Right atrium auricular region (tissue), 2 donors: ENCODE data around the gene MC3R. TPM values are rescaled to one million over a fixed set of nuclear protein-coding genes. Genes with fewer than 3 reads are reported as not detected.
"Not testable (repeated sequence)": the region's sequence is repeated elsewhere in the genome, so short reads cannot be mapped to it uniquely, and the experiment has no call there.

Experiments
- DNase-seq: peaks from one replicate; pipeline ENCODE4 v3.0.0-alpha.2; 2019; ENCODE audit warnings: low spot score
- H3K27ac ChIP-seq, 2 donors: fragments of 200-600 bp; sonication (generic); 1 replicate in 1 of 2; 2 replicates in 1 of 2; pipeline ENCODE4 v1.5.1; 2016 to 2019
- H3K27me3 ChIP-seq, 2 donors: fragments of 200-600 bp; sonication (generic); one replicate each; pipeline versions ENCODE4 v1.5.1 to v1.6.0; 2017 to 2019
- H3K36me3 ChIP-seq: fragments of 200-600 bp; sonication (generic); one replicate; pipeline ENCODE4 v1.5.1; 2016
- H3K4me1 ChIP-seq, 2 donors: fragments of 200-600 bp; sonication (generic); one replicate each; pipeline versions ENCODE4 v1.5.1 to v1.6.0; 2017 to 2019
- H3K4me3 ChIP-seq, 2 donors: fragments of 200-600 bp; sonication (generic); 1 replicate in 1 of 2; 2 replicates in 1 of 2; pipeline ENCODE4 v1.5.1; 2017 to 2019; ENCODE audit warnings: mild to moderate bottlenecking in 1 of 2, moderate library complexity in 1 of 2
- H3K9me3 ChIP-seq, 2 donors: fragments of 200-600 bp; sonication (generic); one replicate each; pipeline ENCODE4 v1.5.1; 2019
- CTCF ChIP-seq, 2 donors: fragments of 200-600 bp; sonication (generic); IDR thresholded peaks; one replicate each; pipeline ENCODE4 v1.5.1; 2019; ENCODE audit warnings: antibody characterized with exemption in 2 of 2
- total RNA-seq, 2 donors: library from RNA; depleted of rRNA; stranded (reverse); fragments of >200 nt; gene quantifications; one replicate each; pipeline ENCODE4 v1.1.0, GENCODE V29; 2016

The MC3R gene
- total RNA-seq, 2 donors from 2014 or later = not detected

GRCh38 chr20:56217829-56218228 is 30.7 kb upstream of the MC3R start:
- Histone ChIP-seq H3K4me1 (no peaks in the 10 kb centered on the region), H3K27me3 (no peaks in the 10 kb centered on the region), H3K9me3 (no peaks in the 10 kb centered on the region), H3K36me3 (no peaks in the 10 kb centered on the region), H3K27ac (no peak overlapping the region), H3K4me3 (no peak overlapping the region)
- TF ChIP-seq CTCF (IDR thresholded peaks at IDR 0.05) = no peak
- DNase-seq = no peak

GRCh38 chr20:56221186-56221585 is 27.3 kb upstream of the MC3R start:
- not testable (repeated sequence) for H3K27ac ChIP-seq, H3K27me3 ChIP-seq, H3K4me3 ChIP-seq, H3K4me1 ChIP-seq, H3K9me3 ChIP-seq, H3K36me3 ChIP-seq, DNase-seq

GRCh38 chr20:56222201-56222600 is 26.3 kb upstream of the MC3R start:
- TF ChIP-seq CTCF (IDR thresholded peaks at IDR 0.05) = no peak
- H3K9me3 ChIP-seq = no peaks in the 10 kb centered on the region
- no peaks in the 10 kb centered on the region for H3K36me3 ChIP-seq
- H3K27me3 ChIP-seq = no peaks in the 10 kb centered on the region
- H3K27ac ChIP-seq = no peak overlapping the region
- H3K4me3 ChIP-seq = no peak overlapping the region
- no peak for DNase-seq
- no peaks in the 10 kb centered on the region for H3K4me1 ChIP-seq

- no peak for DNase-seq
- Histone ChIP-seq H3K27me3 (no peaks in the 10 kb centered on the region), H3K4me3 (no peak overlapping the region), H3K36me3 (no peaks in the 10 kb centered on the region), H3K27ac (no peak overlapping the region), H3K4me1 (no peaks in the 10 kb centered on the region), H3K9me3 (no peaks in the 10 kb centered on the region)
- TF ChIP-seq CTCF (IDR thresholded peaks at IDR 0.05) = no peak
These were observed 25.6 kb upstream of the MC3R start for GRCh38 chr20:56222945-56223344.

GRCh38 chr20:56223352-56223751 is 25.2 kb upstream of the MC3R start:
- H3K9me3 ChIP-seq = no peaks in the 10 kb centered on the region
- H3K4me3 ChIP-seq = no peak overlapping the region
- no peak for TF ChIP-seq CTCF (IDR thresholded peaks at IDR 0.05)
- H3K4me1 ChIP-seq = no peaks in the 10 kb centered on the region
- H3K27ac ChIP-seq = no peak overlapping the region
- no peaks in the 10 kb centered on the region for H3K36me3 ChIP-seq
- no peak for DNase-seq
- H3K27me3 ChIP-seq = no peaks in the 10 kb centered on the region

GRCh38 chr20:56228021-56228420 is 20.5 kb upstream of the MC3R start:
- no peak for DNase-seq
- Histone ChIP-seq H3K36me3 (no peaks in the 10 kb centered on the region), H3K9me3 (no peaks in the 10 kb centered on the region), H3K27ac (no peak overlapping the region), H3K4me3 (no peak overlapping the region), H3K27me3 (no peaks in the 10 kb centered on the region), H3K4me1 (no peaks in the 10 kb centered on the region)
- TF ChIP-seq CTCF (IDR thresholded peaks at IDR 0.05) = no peak
